Ishikawa (cell line): ENCODE data around the gene SMC1A.

Source experiments
- CEBPB ChIP-seq: IDR thresholded peaks from 2 replicates; pipeline ENCODE4 v1.6.1; 2012
- CREB1 ChIP-seq: IDR thresholded peaks from 2 replicates; pipeline ENCODE4 v1.6.1; 2012; ENCODE audit warnings: low read depth
- EGR1 ChIP-seq: IDR thresholded peaks from 2 replicates; pipeline ENCODE4 v1.6.1; 2012
- EP300 ChIP-seq: IDR thresholded peaks from 2 replicates; pipeline ENCODE4 v1.6.1; 2012; ENCODE audit warnings: borderline replicate concordance
- FOXM1 ChIP-seq: IDR thresholded peaks from 2 replicates; pipeline ENCODE4 v1.6.1; 2012; ENCODE audit warnings: low read depth, borderline replicate concordance
- RAD21 ChIP-seq: IDR thresholded peaks from 2 replicates; pipeline ENCODE4 v1.6.1; 2012; ENCODE audit warnings: low read depth
- TAF1 ChIP-seq: IDR thresholded peaks from 2 replicates; pipeline ENCODE4 v1.6.1; 2012; ENCODE audit warnings: low read depth, mild to moderate bottlenecking
- TCF12 ChIP-seq: IDR thresholded peaks from 2 replicates; pipeline ENCODE4 v1.6.1; 2012; ENCODE audit warnings: low read depth
- TEAD4 ChIP-seq: IDR thresholded peaks from 2 replicates; pipeline ENCODE4 v1.6.1; 2012
- USF1 ChIP-seq: IDR thresholded peaks from 2 replicates; pipeline ENCODE4 v1.6.1; 2012
- YY1 ChIP-seq: IDR thresholded peaks from 2 replicates; pipeline ENCODE4 v1.6.1; 2012; ENCODE audit warnings: low read depth
- ZBTB7A ChIP-seq: IDR thresholded peaks from 2 replicates; pipeline ENCODE4 v1.6.1; 2012; ENCODE audit warnings: low read depth
- TF ChIP-seq, protein P1 (sequence below): IDR thresholded peaks from 2 replicates; pipeline ENCODE4 v1.6.1; 2012
- TF ChIP-seq, protein P2 (sequence below): IDR thresholded peaks from 2 replicates; pipeline ENCODE4 v1.6.1; 2012; ENCODE audit warnings: low read depth, mild to moderate bottlenecking

GRCh38 chrX:53429755-53430154 lies 7.3 kb upstream of the SMC1A start:
- TF ChIP-seq EP300 (no peak), USF1 (no peak), CREB1 (no peak), FOXM1 (no peak), EGR1 (no peak), CEBPB (no peak), RAD21 (no peak), ZBTB7A (no peak), TAF1 (no peak), TCF12 (no peak), TEAD4 (no peak), YY1 (no peak)
- TF ChIP-seq, protein P1, sequence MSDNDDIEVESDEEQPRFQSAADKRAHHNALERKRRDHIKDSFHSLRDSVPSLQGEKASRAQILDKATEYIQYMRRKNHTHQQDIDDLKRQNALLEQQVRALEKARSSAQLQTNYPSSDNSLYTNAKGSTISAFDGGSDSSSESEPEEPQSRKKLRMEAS, result no peak
- TF ChIP-seq, protein P2, sequence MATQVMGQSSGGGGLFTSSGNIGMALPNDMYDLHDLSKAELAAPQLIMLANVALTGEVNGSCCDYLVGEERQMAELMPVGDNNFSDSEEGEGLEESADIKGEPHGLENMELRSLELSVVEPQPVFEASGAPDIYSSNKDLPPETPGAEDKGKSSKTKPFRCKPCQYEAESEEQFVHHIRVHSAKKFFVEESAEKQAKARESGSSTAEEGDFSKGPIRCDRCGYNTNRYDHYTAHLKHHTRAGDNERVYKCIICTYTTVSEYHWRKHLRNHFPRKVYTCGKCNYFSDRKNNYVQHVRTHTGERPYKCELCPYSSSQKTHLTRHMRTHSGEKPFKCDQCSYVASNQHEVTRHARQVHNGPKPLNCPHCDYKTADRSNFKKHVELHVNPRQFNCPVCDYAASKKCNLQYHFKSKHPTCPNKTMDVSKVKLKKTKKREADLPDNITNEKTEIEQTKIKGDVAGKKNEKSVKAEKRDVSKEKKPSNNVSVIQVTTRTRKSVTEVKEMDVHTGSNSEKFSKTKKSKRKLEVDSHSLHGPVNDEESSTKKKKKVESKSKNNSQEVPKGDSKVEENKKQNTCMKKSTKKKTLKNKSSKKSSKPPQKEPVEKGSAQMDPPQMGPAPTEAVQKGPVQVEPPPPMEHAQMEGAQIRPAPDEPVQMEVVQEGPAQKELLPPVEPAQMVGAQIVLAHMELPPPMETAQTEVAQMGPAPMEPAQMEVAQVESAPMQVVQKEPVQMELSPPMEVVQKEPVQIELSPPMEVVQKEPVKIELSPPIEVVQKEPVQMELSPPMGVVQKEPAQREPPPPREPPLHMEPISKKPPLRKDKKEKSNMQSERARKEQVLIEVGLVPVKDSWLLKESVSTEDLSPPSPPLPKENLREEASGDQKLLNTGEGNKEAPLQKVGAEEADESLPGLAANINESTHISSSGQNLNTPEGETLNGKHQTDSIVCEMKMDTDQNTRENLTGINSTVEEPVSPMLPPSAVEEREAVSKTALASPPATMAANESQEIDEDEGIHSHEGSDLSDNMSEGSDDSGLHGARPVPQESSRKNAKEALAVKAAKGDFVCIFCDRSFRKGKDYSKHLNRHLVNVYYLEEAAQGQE, result no peak
